Trophoblast cell (in vitro differentiated cells and primary cell): ENCODE data around the gene HOXA1.

Experiments used
- DNase-seq, 2 donors: peaks; one replicate each; pipeline ENCODE4 v3.0.0-alpha.2; 2016
- H2AFZ ChIP-seq: 2 replicates; pipeline ENCODE4 v1.6.1; 2013; ENCODE audit warnings: low read length, moderate library complexity, mild to moderate bottlenecking; ENCODE audit not compliant: insufficient read depth, poor library complexity
- H2AK5ac ChIP-seq: 2 replicates; pipeline ENCODE4 v1.6.1; 2013; ENCODE audit warnings: mild to moderate bottlenecking, low read length
- H2BK120ac ChIP-seq: 2 replicates; pipeline ENCODE4 v1.6.1; 2013; ENCODE audit warnings: low read length, mild to moderate bottlenecking, moderate library complexity; ENCODE audit not compliant: insufficient read depth, poor library complexity
- H2BK12ac ChIP-seq: 2 replicates; pipeline ENCODE4 v1.6.1; 2013; ENCODE audit warnings: mild to moderate bottlenecking, low read length, moderate library complexity
- H2BK5ac ChIP-seq: 2 replicates; pipeline ENCODE4 v1.6.1; 2013; ENCODE audit warnings: low read length, low read depth, moderate library complexity, mild to moderate bottlenecking; ENCODE audit not compliant: poor library complexity
- H3K14ac ChIP-seq: 2 replicates; pipeline ENCODE4 v1.6.1; 2013; ENCODE audit warnings: mild to moderate bottlenecking, low read length
- H3K18ac ChIP-seq: 2 replicates; pipeline ENCODE4 v1.6.1; 2013; ENCODE audit warnings: mild to moderate bottlenecking, low read length
- H3K23ac ChIP-seq: 2 replicates; pipeline ENCODE4 v1.6.1; 2013; ENCODE audit warnings: low read length
- H3K27ac ChIP-seq: 2 replicates; pipeline ENCODE4 v1.5.1; 2013; ENCODE audit warnings: low read depth, mild to moderate bottlenecking, inconsistent platforms, low read length, moderate library complexity
- H3K27me3 ChIP-seq: 2 replicates; pipeline ENCODE4 v1.6.1; 2013; ENCODE audit warnings: inconsistent platforms, mild to moderate bottlenecking, low read length, moderate library complexity; ENCODE audit not compliant: insufficient read depth
- H3K36me3 ChIP-seq, 2 experiments: 1 replicate in 1 of 2; 2 replicates in 1 of 2; pipeline ENCODE4 v1.6.1; 2013; ENCODE audit warnings: low read length in 2 of 2, mild to moderate bottlenecking in 2 of 2, moderate library complexity in 1 of 2; ENCODE audit not compliant: insufficient read depth in 2 of 2, control insufficient read depth in 1 of 2
- H3K4ac ChIP-seq: 2 replicates; pipeline ENCODE4 v1.6.1; 2013; ENCODE audit warnings: low read depth, mild to moderate bottlenecking, low read length, moderate library complexity
- H3K4me1 ChIP-seq, 2 experiments: 1 replicate in 1 of 2; 2 replicates in 1 of 2; pipeline ENCODE4 v1.6.1; 2013; ENCODE audit warnings: low read length in 2 of 2, mild to moderate bottlenecking in 2 of 2, moderate library complexity in 1 of 2; ENCODE audit not compliant: insufficient read depth in 2 of 2, control insufficient read depth in 1 of 2
- H3K4me2 ChIP-seq: 2 replicates; pipeline ENCODE4 v1.6.1; 2013; ENCODE audit warnings: inconsistent platforms, mild to moderate bottlenecking, low read length, moderate library complexity
- H3K4me3 ChIP-seq: 2 replicates; pipeline ENCODE4 v1.5.1; 2013; ENCODE audit warnings: mild to moderate bottlenecking, low read depth, low read length, inconsistent platforms
- H3K79me1 ChIP-seq: one replicate; pipeline ENCODE4 v1.6.1; 2013; ENCODE audit warnings: low read length
- H3K79me2 ChIP-seq: 2 replicates; pipeline ENCODE4 v1.6.1; 2013; ENCODE audit warnings: low read length, mild to moderate bottlenecking; ENCODE audit not compliant: control insufficient read depth, insufficient read depth, poor library complexity
- H3K9ac ChIP-seq: 2 replicates; pipeline ENCODE4 v1.6.1; 2013; ENCODE audit warnings: mild to moderate bottlenecking, low read length
- H3K9me3 ChIP-seq: 2 replicates; pipeline ENCODE4 v1.6.1; 2013; ENCODE audit warnings: low read depth, mild to moderate bottlenecking, control low read depth, inconsistent platforms, low read length; ENCODE audit not compliant: insufficient read depth
- H4K12ac ChIP-seq: 2 replicates; pipeline ENCODE4 v1.6.1; 2013; ENCODE audit warnings: low read depth, mild to moderate bottlenecking, low read length, moderate library complexity
- H4K8ac ChIP-seq: 2 replicates; pipeline ENCODE4 v1.6.1; 2013; ENCODE audit warnings: low read depth, mild to moderate bottlenecking, low read length, moderate library complexity
- H4K91ac ChIP-seq: one replicate; pipeline ENCODE4 v1.6.1; 2013; ENCODE audit warnings: low read depth, mild to moderate bottlenecking, low read length, moderate library complexity
- WGBS: extraction: QIAGEN DNeasy Blood & Tissue Kit; methylation state at CpG from one replicate; pipeline ENCODE4 v1.1.7; 2013; ENCODE audit warnings: missing lambda C conversion rate; ENCODE audit not compliant: insufficient read length, insufficient coverage; ENCODE audit errors: extremely low coverage; 5-methylcytosine and 5-hydroxymethylcytosine counted together

HOXA1 gene

DNA sequence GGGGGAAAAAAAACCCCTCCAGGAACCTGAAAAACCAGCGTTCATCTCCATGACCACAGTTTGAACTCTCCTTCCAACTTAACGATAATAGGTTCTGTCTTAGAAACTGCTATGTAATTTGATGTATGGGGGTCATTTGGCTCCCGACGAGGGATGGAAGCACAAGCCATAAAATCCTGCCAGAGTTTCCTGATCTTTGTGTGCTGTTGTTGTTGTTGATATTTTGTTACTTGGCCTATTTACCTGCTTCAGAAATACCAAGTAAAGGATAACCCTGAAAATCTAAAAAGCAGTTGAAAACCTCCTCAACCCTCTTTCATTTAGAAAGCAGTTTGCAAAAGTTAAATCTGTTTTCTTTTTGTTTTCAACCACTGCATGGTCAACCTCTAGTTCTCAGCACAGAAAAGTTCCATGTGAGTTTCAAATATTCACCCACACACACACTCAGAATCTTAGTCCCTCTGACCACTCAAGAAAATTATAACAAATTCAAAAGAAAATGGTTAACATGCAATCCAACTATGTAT lies 16.0 kb upstream of the HOXA1 start:
- no peak overlapping the region for H3K4me2 ChIP-seq
- peaks cover 13% of the 10 kb centered on the region for H3K9me3 ChIP-seq
- H3K4ac ChIP-seq = no peak overlapping the region
- H3K4me3 ChIP-seq = no peak overlapping the region
- H3K9ac ChIP-seq = no peak overlapping the region
- DNase-seq = no peak
- H4K91ac ChIP-seq = no peak overlapping the region
- H2BK12ac ChIP-seq = no peak overlapping the region
- H2AK5ac ChIP-seq = no peak overlapping the region
- H4K12ac ChIP-seq = no peak overlapping the region
- no peak overlapping the region for H3K23ac ChIP-seq
- no peaks in the 10 kb centered on the region for H3K79me2 ChIP-seq
- peaks cover 77% of the 10 kb centered on the region for H3K27me3 ChIP-seq
- no peak overlapping the region for H2AFZ ChIP-seq
- no peak overlapping the region for H3K14ac ChIP-seq
- no peaks in the 10 kb centered on the region for H3K79me1 ChIP-seq
- no peaks in the 10 kb centered on the region for H3K36me3 ChIP-seq
- peaks cover 2 to 7% of the 10 kb centered on the region in 2 experiments for H3K4me1 ChIP-seq
- H3K27ac ChIP-seq = no peak overlapping the region
- H4K8ac ChIP-seq = no peak overlapping the region
- H3K18ac ChIP-seq = no peak overlapping the region
- no peak overlapping the region for H2BK120ac ChIP-seq
- no peak overlapping the region for H2BK5ac ChIP-seq
- no CpG with 5 or more reads among the region's 4 CpGs for WGBS

DNA sequence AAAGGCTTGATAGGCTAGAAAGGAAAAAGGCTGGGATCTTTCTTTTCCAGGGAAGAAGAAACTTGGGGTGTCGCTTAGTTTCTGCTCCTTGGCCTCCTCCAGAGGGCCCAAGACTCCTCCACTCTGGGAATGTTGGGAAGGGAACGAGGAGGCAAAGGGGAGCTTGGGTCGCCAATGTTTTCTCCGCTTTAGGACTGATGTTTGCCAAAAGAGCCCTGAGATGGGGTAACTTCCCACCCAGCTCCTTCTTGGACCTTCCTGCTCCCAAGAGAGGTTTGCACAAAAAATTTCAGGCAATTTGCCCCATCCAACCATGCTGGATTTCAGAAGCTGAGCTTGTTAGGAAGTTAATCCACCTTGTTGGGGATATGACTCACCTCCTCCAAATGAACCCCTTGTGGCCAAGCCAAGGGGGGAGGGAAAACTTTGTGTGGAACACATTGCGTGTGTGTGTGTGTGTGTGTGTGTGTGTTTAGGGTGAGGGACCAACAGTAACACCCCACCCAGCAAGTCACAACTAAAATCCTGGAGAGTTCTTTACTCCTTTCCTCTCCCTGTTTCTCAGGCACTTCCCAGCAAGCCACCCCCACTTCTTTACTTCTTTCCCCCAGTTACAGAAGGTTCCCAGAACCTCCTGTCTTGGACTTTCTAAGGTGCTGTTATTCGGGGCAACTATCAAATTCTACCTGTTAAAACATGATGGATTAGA lies 15.4 kb upstream of the HOXA1 start:
- no peak overlapping the region for H3K27ac ChIP-seq
- DNase-seq = no peak
- H3K9me3 ChIP-seq = peaks cover 13% of the 10 kb centered on the region
- no peak overlapping the region for H3K4me3 ChIP-seq
- no peak overlapping the region for H4K91ac ChIP-seq
- H3K18ac ChIP-seq = no peak overlapping the region
- H4K8ac ChIP-seq = no peak overlapping the region
- H2BK120ac ChIP-seq = no peak overlapping the region
- H2AK5ac ChIP-seq = no peak overlapping the region
- no peak overlapping the region for H3K4ac ChIP-seq
- H2BK5ac ChIP-seq = no peak overlapping the region
- H3K14ac ChIP-seq = no peak overlapping the region
- H3K4me1 ChIP-seq = peaks cover 5 to 7% of the 10 kb centered on the region in 2 experiments
- peaks cover 80% of the 10 kb centered on the region for H3K27me3 ChIP-seq
- no peak overlapping the region for H3K9ac ChIP-seq
- WGBS = no CpG with 5 or more reads among the region's 6 CpGs
- no peak overlapping the region for H2BK12ac ChIP-seq
- no peaks in the 10 kb centered on the region for H3K36me3 ChIP-seq
- no peaks in the 10 kb centered on the region for H3K79me2 ChIP-seq
- no peak overlapping the region for H4K12ac ChIP-seq
- H2AFZ ChIP-seq = no peak overlapping the region
- H3K79me1 ChIP-seq = no peaks in the 10 kb centered on the region
- no peak overlapping the region for H3K23ac ChIP-seq
- H3K4me2 ChIP-seq = no peak overlapping the region

DNA sequence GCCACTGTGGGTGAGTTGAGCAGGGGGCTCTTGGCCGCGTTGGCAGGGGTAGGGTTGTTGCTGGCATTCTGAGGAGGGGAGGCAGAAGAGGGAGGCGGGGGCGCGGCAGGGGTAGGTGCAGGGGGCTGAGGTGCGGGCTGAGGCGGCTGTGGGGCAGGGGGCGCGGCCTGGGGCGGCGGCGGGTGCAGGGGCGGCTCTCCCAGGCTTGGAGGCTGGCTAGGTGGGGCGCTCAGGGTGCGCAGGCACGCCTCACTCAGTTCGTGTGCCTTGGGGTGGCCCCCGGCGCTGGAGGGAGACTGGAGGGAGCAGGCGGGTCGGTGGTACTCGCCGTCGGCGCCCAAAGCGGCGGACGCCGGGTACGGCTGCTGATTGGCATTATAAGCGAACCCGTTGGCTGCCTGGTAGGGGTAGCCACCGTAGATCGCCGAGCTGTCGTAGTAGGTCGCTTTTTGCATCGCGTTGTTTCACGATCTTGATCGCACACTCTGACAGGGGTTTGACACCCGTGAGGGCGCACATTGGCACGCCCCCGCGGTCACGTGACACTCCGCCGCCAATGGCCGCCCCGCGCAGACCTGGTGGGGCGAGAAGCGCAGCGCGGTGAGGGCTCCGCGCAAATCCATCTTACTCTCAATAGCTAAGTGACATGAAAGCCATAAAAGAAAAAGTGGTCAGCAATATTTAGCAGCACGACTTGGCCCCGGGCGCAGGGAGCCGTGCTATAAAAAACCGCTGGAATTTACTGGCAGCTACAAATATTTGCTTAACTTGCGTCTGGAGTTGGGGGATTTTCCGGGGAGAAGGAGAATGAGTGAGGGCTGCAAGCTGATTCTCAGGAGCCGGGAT lies 14.6 kb upstream of the HOXA1 start:
- H3K79me2 ChIP-seq = no peaks in the 10 kb centered on the region
- H3K27me3 ChIP-seq = peaks cover 80% of the 10 kb centered on the region

DNA sequence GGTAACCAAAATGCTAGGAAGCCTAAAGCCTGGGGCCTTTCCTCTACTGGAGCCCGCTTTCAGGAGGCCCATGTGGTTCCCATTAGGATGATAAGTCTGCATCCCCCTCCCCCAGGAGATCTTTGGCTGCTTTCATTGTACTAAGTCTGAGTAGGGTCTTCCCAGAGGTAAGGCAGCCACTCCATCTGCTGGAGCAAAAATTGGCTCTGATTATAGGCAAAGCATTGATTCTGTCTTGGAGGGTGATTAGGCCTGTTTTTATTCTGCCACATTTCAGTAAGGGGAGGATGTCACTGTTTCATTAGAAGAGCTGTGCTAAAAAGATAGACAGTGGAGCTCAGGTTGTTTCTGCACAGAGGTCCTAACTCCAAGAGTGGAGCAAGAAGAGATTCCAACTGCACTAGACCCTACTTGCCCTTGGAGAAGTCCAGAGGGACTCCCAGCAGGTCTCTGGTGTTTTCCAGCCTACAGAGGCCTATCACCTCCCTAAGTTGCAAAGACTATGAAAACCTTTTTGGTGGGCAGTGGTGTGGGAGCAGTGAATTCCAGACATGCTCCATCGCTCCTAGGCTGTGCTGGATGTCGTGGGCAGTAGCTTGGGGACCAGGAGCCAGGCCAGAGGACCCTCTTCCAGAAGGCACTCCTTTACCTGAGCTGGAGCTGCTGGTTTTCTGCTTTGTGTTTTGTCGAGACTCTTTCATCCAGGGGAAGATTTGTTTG lies 13.8 kb upstream of the HOXA1 start:
- H3K18ac ChIP-seq = no peak overlapping the region
- no peak overlapping the region for H3K14ac ChIP-seq
- no peaks in the 10 kb centered on the region for H3K79me1 ChIP-seq
- H2BK120ac ChIP-seq = no peak overlapping the region
- peaks cover 5 to 7% of the 10 kb centered on the region in 2 experiments for H3K4me1 ChIP-seq
- H3K36me3 ChIP-seq = no peaks in the 10 kb centered on the region
- H3K27ac ChIP-seq = no peak overlapping the region
- H3K4ac ChIP-seq = no peak overlapping the region
- no peaks in the 10 kb centered on the region for H3K79me2 ChIP-seq
- peaks cover 13% of the 10 kb centered on the region for H3K9me3 ChIP-seq
- no peak overlapping the region for H2AFZ ChIP-seq
- H2BK5ac ChIP-seq = no peak overlapping the region
- no peak overlapping the region for H4K12ac ChIP-seq
- no peak overlapping the region for H3K4me3 ChIP-seq
- no CpG with 5 or more reads among the region's 4 CpGs for WGBS
- peaks cover 80% of the 10 kb centered on the region for H3K27me3 ChIP-seq
- no peak overlapping the region for H2AK5ac ChIP-seq
- no peak overlapping the region for H2BK12ac ChIP-seq
- H4K91ac ChIP-seq = no peak overlapping the region
- H4K8ac ChIP-seq = no peak overlapping the region
- no peak overlapping the region for H3K4me2 ChIP-seq
- H3K23ac ChIP-seq = no peak overlapping the region
- H3K9ac ChIP-seq = no peak overlapping the region
- DNase-seq = no peak

More for the DNA sequence above, 14.6 kb upstream of the HOXA1 start:
- Histone ChIP-seq H3K9ac (no peak overlapping the region), H3K23ac (no peak overlapping the region), H3K27ac (no peak overlapping the region), H3K4me3 (peak overlapping the region; percentile 21), H3K4ac (no peak overlapping the region), H4K91ac (no peak overlapping the region), H3K9me3 (peaks cover 13% of the 10 kb centered on the region), H2BK5ac (no peak overlapping the region), H4K8ac (no peak overlapping the region), H3K36me3 (no peaks in the 10 kb centered on the region), H2AFZ (no peak overlapping the region), H3K18ac (no peak overlapping the region), H3K4me1 (peaks cover 5 to 7% of the 10 kb centered on the region in 2 experiments), H4K12ac (no peak overlapping the region), H3K14ac (no peak overlapping the region), H3K4me2 (peak overlapping the region; percentile 44), H3K79me1 (no peaks in the 10 kb centered on the region), H2BK120ac (no peak overlapping the region), H2AK5ac (no peak overlapping the region), H2BK12ac (no peak overlapping the region)
- WGBS = no CpG with 5 or more reads among the region's 66 CpGs
- DNase-seq = no peak
